DMS153 treated with DMSO at 0.1 percent for 48 hours (cell line): ENCODE measurements around the gene TPBGL.
A peak's percentile ranks its signal among the peaks of the same experiment; 100 is the strongest.

Experiments used
- DNase-seq: peaks from one replicate; lab custom pipeline; 2025; ENCODE audit not compliant: unreplicated experiment; lab: John Stamatoyannopoulos, UW

TPBGL gene, protein sequence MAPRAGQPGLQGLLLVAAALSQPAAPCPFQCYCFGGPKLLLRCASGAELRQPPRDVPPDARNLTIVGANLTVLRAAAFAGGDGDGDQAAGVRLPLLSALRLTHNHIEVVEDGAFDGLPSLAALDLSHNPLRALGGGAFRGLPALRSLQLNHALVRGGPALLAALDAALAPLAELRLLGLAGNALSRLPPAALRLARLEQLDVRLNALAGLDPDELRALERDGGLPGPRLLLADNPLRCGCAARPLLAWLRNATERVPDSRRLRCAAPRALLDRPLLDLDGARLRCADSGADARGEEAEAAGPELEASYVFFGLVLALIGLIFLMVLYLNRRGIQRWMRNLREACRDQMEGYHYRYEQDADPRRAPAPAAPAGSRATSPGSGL

DNA sequence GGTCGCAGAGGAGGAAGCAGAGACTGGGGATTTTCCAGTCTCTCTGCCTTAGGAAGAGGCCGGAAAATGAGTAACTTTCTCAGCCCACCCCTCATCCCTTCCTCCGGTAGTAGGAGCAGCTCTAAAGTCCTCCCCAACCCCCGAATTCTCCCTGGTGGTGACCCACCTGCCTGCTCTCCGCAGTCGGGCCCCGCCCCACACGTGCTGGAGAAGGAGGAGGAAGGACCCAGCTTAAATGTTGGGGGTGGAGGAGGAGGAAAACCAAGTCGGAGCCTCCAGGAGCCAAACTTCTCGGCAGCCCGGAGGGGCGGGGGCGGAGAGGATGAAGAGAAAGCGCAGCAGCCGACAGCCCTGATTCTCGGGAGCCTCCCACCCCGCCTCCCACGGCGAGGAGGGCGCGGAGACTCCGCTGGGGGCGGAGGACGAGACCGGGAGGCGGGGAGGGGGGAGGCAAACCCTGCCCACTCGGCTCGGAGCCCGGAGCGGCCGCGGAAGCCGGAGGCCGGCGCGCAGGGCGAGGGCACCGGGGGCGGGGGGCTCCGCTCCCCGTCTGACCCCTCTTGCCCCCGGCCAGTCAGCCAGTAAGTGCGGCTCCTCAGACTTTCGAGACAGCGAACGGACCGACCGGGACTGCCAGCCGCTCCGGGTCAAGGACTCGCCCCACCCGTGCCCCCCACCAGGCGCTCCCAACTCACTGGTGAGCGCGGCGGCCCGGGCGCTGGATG is at the start of gene TPBGL:
Gene TPBGL, plus strand, starts transcription at position 464 of the 725 bp plus-strand sequence. CDS start 276 bp downstream, outside the sequence.
- DNase-seq, result no peak

GRCh38 chr11:75191330-75191717 is 49.2 kb upstream of the TPBGL start:
- DNase-seq, result no peak

DNA sequence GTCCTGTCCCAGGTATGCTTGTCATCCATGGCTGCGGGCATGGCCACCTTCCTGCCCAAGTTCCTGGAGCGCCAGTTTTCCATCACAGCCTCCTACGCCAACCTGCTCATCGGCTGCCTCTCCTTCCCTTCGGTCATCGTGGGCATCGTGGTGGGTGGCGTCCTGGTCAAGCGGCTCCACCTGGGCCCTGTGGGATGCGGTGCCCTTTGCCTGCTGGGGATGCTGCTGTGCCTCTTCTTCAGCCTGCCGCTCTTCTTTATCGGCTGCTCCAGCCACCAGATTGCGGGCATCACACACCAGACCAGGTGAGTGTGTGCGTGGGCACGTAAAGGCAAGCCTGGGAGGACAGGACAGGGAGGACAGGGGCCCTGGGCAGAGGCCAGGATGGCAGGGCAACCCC is 47.3 kb upstream of the TPBGL start:
- DNase-seq, result no peak

DNA sequence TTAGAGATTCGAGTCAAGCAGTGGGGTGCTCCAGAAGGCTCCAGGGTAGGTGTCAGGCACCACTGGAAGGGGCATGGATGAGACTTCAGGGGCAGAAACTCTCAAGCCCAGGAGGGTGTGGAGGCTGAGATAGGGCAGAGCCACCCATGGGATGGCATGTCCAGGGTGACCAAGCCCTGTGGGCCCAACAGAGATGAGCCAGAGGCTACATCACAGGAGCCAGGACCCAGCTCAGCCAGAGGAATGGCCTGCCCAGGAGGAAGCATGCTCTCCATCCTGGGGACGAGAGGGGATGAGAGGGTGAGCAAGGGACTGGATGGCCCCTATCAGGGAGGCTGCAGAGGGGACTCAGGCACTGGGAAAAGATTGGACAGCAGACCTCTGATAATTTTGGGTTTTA is 46.9 kb upstream of the TPBGL start:
- no peak for DNase-seq

GRCh38 chr11:75194147-75194546 is 46.4 kb upstream of the TPBGL start:
- no peak for DNase-seq

- DNase-seq, result no peak
These were observed 45.2 kb upstream of the TPBGL start for GRCh38 chr11:75195167-75195962.

GRCh38 chr11:75196426-75196825 is 44.1 kb upstream of the TPBGL start:
- DNase-seq, result no peak

GRCh38 chr11:75197512-75198277 is 42.9 kb upstream of the TPBGL start:
- no peak for DNase-seq

DNA sequence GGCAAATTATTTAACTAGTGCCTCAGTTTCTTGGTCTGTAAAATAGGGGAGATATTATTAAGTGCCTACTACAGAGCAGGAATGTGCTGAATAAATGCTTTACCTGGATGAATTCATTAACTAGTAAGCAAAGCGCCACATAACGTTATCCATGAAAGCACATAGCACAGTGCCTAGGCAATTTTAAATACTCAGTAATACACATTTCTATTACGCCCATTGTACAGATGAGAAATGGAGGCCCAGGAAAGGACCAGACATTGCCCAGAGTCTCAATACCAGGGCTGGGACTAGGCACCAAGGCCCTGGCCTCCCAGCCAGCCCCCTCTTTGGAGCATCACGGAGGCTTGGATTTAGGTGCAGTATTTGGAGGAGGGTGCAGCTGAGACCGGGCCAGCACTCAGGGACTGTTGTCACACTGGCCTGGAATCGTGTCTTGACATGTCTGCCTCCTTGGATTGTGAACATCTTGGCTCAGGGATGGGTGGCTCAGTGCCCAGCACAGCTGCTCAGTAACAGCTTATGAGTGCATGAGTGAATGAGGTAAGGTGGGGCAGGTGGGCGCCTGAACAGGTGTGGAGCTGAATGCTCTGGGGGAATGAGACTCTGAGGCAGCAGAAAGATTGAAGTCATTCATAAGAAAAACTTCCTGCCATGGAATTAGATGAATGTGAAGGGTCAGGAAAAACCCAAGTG is 42.1 kb upstream of the TPBGL start:
- no peak for DNase-seq

GRCh38 chr11:75199412-75199955 is 41.1 kb upstream of the TPBGL start:
- DNase-seq, result no peak

- no peak for DNase-seq
These were observed 40.5 kb upstream of the TPBGL start for GRCh38 chr11:75200051-75200450.

DNA sequence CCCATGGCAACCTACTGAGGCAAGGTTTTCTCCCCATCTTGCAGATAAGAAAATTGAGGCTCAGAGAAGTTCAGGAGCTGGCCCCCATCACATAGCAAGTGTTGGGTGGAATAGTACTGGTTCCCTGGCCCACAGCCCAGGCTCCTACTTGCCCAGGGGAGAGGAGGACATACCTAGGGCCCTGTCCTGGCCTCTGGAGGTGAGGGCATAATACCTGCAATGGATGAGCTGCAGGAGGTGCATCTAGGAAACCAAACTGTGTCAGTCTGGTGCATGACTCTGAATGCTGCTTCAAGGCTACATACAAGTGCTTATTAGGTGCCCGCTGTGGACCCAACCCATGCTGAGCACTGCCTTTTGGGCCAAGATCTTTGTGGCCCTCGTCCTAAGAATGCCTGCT is 40.0 kb upstream of the TPBGL start:
- no peak for DNase-seq

DNA sequence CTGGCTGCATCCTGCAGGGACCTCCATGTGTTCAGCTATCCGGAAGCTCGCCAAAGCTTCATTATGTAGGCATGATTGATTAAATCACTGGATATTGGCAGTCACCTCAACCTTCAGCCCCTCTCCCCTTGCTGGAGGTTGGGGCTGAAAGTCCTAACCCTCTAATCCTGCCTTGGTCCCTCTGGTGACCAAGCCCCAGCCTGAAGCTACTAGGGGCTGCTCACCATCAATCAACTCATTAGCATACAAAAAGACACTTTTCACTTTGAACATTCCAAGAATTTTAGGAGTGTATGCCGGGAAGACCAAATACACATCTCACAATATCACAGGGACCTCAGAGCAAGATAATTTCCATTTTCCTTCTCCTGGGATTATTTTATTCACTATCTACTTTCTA is 38.8 kb upstream of the TPBGL start:
- no peak for DNase-seq

DNA sequence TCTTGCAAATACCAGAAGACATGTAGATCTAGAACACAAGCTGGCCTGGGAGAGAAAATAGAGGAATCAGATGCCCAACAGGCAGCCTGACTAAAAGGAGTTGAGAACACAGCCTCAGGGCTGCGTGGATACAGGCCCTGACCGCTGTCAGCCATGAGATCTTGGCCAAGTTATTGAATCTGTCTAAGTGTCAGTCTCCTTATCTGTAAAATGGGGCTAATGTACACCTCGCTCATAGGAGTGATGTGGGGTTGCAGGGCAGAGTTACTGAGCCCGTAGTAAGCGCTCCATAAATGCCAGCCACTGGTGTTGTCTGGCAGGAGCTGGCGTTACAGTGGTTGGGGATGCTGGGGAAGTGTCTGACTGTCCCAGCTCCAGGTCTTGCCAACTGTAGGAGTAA is 38.4 kb upstream of the TPBGL start:
- no peak for DNase-seq

DNA sequence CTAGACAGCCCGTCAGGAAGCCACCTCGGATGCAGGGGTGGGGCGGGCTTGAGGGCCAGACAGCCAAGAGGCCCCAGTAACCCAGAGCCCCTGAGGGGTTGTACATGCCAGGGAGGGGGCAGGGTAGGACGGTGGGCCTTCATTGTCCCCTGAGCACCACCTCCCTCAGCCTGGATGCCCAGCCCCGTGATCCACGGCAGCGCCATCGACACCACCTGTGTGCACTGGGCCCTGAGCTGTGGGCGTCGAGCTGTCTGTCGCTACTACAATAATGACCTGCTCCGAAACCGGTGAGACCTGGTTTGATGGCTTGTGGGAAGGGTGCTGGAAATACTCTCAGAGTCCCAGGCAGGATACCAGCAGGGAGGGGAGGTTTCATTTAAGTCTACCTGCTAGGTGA is 37.4 kb upstream of the TPBGL start:
- DNase-seq, result no peak

DNA sequence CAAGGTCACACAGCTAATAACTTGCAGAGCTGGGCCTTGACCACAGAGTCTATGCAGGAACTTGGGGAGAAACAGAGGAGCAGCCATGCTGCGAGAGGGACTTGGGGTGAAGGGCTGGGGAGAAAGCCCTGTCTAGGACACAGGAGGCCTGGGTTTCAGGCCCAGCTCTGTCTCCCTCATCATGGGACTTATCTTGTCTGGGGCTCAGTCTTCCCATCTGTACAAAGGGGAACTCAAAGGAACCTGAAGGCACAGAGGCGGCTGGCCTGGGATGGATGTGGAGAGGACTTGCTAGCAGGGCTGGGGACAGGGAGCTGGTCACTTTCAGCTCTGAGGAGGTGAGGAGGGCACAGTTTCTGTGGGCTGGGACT is 36.9 kb upstream of the TPBGL start:
- no peak for DNase-seq

DNA sequence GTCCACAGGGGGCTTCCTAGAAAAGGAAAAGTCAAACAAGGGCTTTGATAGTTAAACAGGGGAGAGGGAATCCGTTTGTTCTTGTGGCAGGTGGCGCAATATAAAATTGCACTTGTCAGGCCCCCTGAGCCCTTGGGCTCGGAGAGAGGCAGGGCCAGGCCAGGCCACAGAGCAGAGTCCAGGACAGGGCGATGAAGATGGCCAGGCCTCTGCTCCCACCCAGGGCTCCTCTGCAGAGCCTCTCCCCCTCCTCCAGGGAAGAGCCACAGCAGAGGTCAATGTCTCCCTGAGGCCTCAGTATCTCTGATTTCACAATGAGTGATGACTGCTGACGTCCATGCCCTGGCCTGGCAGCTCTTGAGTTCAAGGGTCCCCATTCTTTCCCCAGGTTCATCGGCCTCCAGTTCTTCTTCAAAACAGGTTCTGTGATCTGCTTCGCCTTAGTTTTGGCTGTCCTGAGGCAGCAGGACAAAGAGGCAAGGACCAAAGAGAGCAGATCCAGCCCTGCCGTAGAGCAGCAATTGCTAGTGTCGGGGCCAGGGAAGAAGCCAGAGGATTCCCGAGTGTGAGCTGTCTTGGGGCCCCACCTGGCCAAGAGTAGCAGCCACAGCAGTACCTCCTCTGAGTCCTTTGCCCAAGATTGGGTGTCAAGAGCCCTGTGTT is 36.4 kb upstream of the TPBGL start:
- DNase-seq, result no peak

DNA sequence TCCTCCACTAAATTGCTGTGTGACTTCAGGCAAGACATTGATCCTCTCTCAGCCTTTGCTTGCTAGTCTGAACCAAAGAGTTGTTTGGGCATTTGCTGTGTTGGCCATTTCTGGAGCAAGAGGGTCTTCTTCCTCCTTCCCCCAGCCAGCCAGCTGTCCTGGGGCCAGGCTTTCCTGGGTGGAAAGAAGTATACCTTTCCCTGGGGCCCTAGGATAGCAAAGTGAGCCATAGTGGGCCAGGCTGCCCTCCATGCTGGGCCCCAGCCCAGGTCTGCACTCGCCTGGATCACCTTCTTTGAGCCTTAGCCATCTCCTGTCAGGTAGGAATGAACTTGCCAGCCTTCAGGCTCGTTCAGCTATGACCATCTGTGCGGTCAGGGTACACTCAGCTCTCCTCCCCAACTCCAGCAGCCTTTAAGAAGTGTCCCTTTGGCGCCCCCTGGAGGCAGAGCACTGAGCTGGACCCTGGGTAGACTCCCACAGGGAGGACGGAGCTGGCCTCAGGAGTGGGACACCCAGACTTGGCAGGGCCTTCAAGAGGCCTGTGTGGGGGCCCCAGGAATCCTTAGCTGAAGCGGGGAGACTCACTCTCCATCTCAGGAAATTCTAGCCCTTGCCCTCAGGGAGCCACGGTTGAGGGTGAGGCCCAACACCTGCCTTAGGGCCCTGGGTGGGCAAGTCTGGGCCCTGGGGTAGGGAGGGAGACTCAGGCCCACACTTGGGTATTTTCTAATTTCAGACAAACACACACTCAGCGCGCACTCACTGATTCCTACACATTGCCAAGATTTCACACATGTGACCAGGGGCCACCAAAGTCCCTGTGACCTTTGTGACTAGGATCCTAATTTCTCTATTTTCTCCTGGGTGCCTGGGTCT is 35.6 kb upstream of the TPBGL start:
- peak; percentile 65 for DNase-seq

DNA sequence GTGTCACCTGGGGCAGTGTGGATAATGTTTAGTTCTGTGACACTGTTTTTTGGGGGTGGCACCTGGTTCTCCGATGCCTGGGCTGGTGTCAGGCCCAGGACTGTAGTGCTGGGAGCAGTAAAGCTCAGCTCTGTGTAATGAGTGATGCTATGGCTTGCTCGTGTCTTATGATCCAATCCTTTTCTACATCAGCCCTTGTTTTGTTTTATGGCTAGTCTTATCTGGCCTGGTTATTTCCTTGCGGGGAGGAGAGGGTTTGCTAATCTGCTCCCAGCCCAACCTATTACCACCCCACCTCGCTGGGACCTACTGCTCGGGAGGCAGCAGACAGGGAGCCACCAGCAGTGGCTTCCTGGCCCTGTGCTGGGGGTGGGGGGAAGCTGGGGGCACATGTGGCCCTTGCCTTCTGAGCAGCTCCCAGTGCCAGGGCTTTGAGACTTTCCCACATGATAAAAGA is 35.0 kb upstream of the TPBGL start:
- DNase-seq, result no peak
